Fibroblast of mammary gland (primary cell): ENCODE data around the gene THBS2.

Experiments used
- DNase-seq: peaks from one replicate; pipeline ENCODE4 v3.0.0-alpha.2; 2010; ENCODE audit warnings: low read depth
- H3K4me3 ChIP-seq: 2 replicates; pipeline ENCODE4 v1.5.1; 2011; ENCODE audit warnings: low read depth, mild to moderate bottlenecking, low read length, moderate library complexity; ENCODE audit not compliant: control insufficient read depth
- CTCF ChIP-seq: conservative IDR thresholded peaks from 2 replicates; pipeline ENCODE4 v1.5.1; 2011; ENCODE audit warnings: low read depth, low read length, inconsistent platforms; ENCODE audit not compliant: control insufficient read depth, insufficient read depth

The THBS2 gene

GRCh38 chr6:169289257-169289618 lies 35.6 kb upstream of the THBS2 start:
- no peak for TF ChIP-seq CTCF
- DNase-seq = no peak
- H3K4me3 ChIP-seq = no peak overlapping the region

GRCh38 chr6:169288591-169288990 lies 34.9 kb upstream of the THBS2 start:
- H3K4me3 ChIP-seq = no peak overlapping the region
- DNase-seq = peak; percentile 94
- TF ChIP-seq CTCF = peak; percentile 6

- TF ChIP-seq CTCF = peak; percentile 19
- no peak overlapping the region for H3K4me3 ChIP-seq
These were observed 34.0 kb upstream of the THBS2 start for GRCh38 chr6:169287675-169288074.

GRCh38 chr6:169286961-169287360 lies 33.3 kb upstream of the THBS2 start:
- no peak for TF ChIP-seq CTCF
- DNase-seq = no peak
- no peak overlapping the region for H3K4me3 ChIP-seq

More at GRCh38 chr6:169287675-169288074, 34.0 kb upstream of the THBS2 start:
- peak; percentile 30 for DNase-seq

GRCh38 chr6:169285165-169285564 lies 31.5 kb upstream of the THBS2 start:
- no peak for DNase-seq
- no peak for TF ChIP-seq CTCF
- H3K4me3 ChIP-seq = no peak overlapping the region

GRCh38 chr6:169283924-169284323 lies 30.3 kb upstream of the THBS2 start:
- DNase-seq = no peak
- no peak for TF ChIP-seq CTCF

GRCh38 chr6:169282043-169282442 lies 28.4 kb upstream of the THBS2 start:
- DNase-seq = no peak
- H3K4me3 ChIP-seq = no peak overlapping the region
- TF ChIP-seq CTCF = no peak

More at GRCh38 chr6:169283924-169284323, 30.3 kb upstream of the THBS2 start:
- no peak overlapping the region for H3K4me3 ChIP-seq
